Measurements from ENCODE around the gene LRRC4C.

DNA sequence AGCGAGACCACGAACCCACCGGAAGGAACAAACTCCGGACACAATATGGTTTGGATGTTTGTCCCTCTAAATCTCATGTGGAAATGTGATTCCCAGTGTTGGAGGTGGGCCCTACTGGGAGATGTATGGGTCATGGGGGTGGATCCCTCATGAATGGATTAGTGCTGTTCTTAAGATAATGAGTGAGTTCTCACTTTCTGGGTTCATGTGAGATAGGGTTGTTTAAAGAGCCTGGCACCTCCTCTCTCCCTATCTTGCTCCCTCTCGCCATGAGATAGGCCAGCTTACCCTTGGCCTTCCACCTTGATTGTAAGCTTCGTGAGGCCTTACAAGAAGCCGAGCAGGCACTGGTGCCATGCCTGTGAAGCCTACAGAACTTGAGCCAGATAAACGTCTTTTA lies 184.6 kb downstream of the LRRC4C start:
- TF ChIP-seq POLR2AphosphoS5 (IDR thresholded peaks at IDR 0.05), result no peak
- TF ChIP-seq, protein P1, sequence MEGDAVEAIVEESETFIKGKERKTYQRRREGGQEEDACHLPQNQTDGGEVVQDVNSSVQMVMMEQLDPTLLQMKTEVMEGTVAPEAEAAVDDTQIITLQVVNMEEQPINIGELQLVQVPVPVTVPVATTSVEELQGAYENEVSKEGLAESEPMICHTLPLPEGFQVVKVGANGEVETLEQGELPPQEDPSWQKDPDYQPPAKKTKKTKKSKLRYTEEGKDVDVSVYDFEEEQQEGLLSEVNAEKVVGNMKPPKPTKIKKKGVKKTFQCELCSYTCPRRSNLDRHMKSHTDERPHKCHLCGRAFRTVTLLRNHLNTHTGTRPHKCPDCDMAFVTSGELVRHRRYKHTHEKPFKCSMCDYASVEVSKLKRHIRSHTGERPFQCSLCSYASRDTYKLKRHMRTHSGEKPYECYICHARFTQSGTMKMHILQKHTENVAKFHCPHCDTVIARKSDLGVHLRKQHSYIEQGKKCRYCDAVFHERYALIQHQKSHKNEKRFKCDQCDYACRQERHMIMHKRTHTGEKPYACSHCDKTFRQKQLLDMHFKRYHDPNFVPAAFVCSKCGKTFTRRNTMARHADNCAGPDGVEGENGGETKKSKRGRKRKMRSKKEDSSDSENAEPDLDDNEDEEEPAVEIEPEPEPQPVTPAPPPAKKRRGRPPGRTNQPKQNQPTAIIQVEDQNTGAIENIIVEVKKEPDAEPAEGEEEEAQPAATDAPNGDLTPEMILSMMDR (IDR thresholded peaks at IDR 0.05), result no peak
